HepG2 (cell line): ENCODE data around the gene PPP2R5C. TPM values are rescaled to one million over a fixed set of nuclear protein-coding genes. Genes with fewer than 3 reads are reported as not detected.

Experiments used
- ATAC-seq: fragments of 200-7000 bp; cut with Tn5 transposase; 3 replicates; pipeline ENCODE4 v1.9.1; 2020; ENCODE audit warnings: mild to moderate bottlenecking, moderate library complexity
- BruUV-seq: library from RNA; stranded (reverse); fragments of 400-500 nt; replicated peaks from 2 replicates; lab custom pipeline; 2021; lab: Mats Ljungman, UMichigan
- CTCF ChIA-PET: fragments of 300-600 bp; formaldehyde crosslinking; extraction: SDS; loops from one replicate; lab custom pipeline; 2021; ENCODE audit warnings: low total read pairs, inconsistent platforms, low intra/inter-chr PET ratio; lab: Yijun Ruan, JAX
- POLR2A ChIA-PET: fragments of 350-600 bp; sonication (Branson Sonifier 250); formaldehyde crosslinking; loops from one replicate; lab custom pipeline; 2020; ENCODE audit warnings: antibody characterized with exemption, inconsistent platforms; lab: Yijun Ruan, JAX
- DNase-seq: peaks from one replicate; pipeline ENCODE4 v3.0.0-alpha.2; 2015; ENCODE audit warnings: low spot score
- FAIRE-seq: peaks from 3 replicates; lab custom pipeline; 2011; peaks lifted over from hg19 to GRCh38; lab: Jason Lieb, UNC
- H2AFZ ChIP-seq: one replicate; pipeline ENCODE4 v1.6.1; 2011; ENCODE audit warnings: low read length, inconsistent platforms
- H3K27ac ChIP-seq: fragments of 300-600 bp; 3 replicates; pipeline ENCODE4 v1.8.0; 2011; ENCODE audit warnings: mixed run types, mild to moderate bottlenecking, mixed read lengths, low read length, inconsistent platforms; ENCODE audit not compliant: insufficient read depth; ENCODE audit errors: extremely low read length
- H3K27me3 ChIP-seq, 2 experiments: fragments of 200-600 bp in 1 of 2; 2 replicates in 1 of 2; 3 replicates in 1 of 2; pipeline versions ENCODE4 v1.6.0 to v1.8.0; 2011; ENCODE audit warnings: low read length in 2 of 2, mild to moderate bottlenecking in 2 of 2, moderate library complexity in 2 of 2, inconsistent platforms in 1 of 2; ENCODE audit not compliant: insufficient read depth in 2 of 2, control insufficient read depth in 1 of 2
- H3K36me3 ChIP-seq, 2 experiments: fragments of 200-600 bp in 1 of 2; replicated peaks in 1 of 2; 2 replicates in 1 of 2; 3 replicates in 1 of 2; pipeline versions ENCODE4 v1.5.1 to v1.8.0; 2011; ENCODE audit warnings: low read length in 2 of 2, inconsistent platforms in 1 of 2; ENCODE audit not compliant: insufficient read depth in 2 of 2, control insufficient read depth in 1 of 2
- H3K4me1 ChIP-seq: 2 replicates; pipeline ENCODE4 v1.5.1; 2012; ENCODE audit warnings: low read length, inconsistent platforms; ENCODE audit not compliant: insufficient read depth
- H3K4me2 ChIP-seq: 2 replicates; pipeline ENCODE4 v1.6.0; 2011; ENCODE audit warnings: low read depth, low read length, inconsistent platforms
- H3K4me3 ChIP-seq, 3 experiments: fragments of 200-600 bp in 1 of 3; sonication (generic), shearing (Covaris generic) in 1 of 3; replicated peaks in 1 of 3; 2 replicates each; pipeline ENCODE4 v1.5.1; 2011 to 2016; ENCODE audit warnings: low read length in 3 of 3, inconsistent platforms in 2 of 3, low read depth in 2 of 3, mild to moderate bottlenecking in 2 of 3, control low read depth in 1 of 3, mixed read lengths in 1 of 3; ENCODE audit not compliant: insufficient read depth in 1 of 3
- H3K79me2 ChIP-seq: one replicate; pipeline ENCODE4 v1.6.1; 2011; ENCODE audit warnings: low read length, inconsistent platforms; ENCODE audit not compliant: insufficient read depth
- H3K9ac ChIP-seq: 2 replicates; pipeline ENCODE4 v1.6.0; 2011; ENCODE audit warnings: mild to moderate bottlenecking, low read depth, low read length, inconsistent platforms; ENCODE audit not compliant: insufficient read depth
- H3K9me3 ChIP-seq: 2 replicates; pipeline ENCODE4 v1.5.1; 2012; ENCODE audit warnings: mild to moderate bottlenecking, low read length
- H4K20me1 ChIP-seq: 2 replicates; pipeline ENCODE4 v1.6.0; 2011; ENCODE audit warnings: inconsistent platforms, mild to moderate bottlenecking, low read length, moderate library complexity; ENCODE audit not compliant: insufficient read depth
- AHDC1 ChIP-seq: sonication (generic); formaldehyde crosslinking; IDR thresholded peaks from 2 replicates; pipeline ENCODE4 v1.5.1; 2020; ENCODE audit warnings: mild to moderate bottlenecking, missing genetic modification reagents, borderline replicate concordance
- ATRX ChIP-seq: sonication (generic); formaldehyde crosslinking; IDR thresholded peaks from 2 replicates; pipeline ENCODE4 v1.4.0; 2020; ENCODE audit warnings: missing genetic modification reagents, borderline replicate concordance
- JDP2 ChIP-seq: sonication (generic); formaldehyde crosslinking; IDR thresholded peaks from 2 replicates; pipeline ENCODE4 v1.8.1; 2022; ENCODE audit warnings: missing genetic modification reagents, borderline replicate concordance
- PHF20 ChIP-seq: sonication (generic); formaldehyde crosslinking; IDR thresholded peaks from 2 replicates; pipeline ENCODE4 v1.5.0; 2020; ENCODE audit warnings: mild to moderate bottlenecking, missing genetic modification reagents
- YY1 ChIP-seq: IDR thresholded peaks from 2 replicates; pipeline ENCODE4 v1.6.1; 2011; ENCODE audit warnings: low read length, low read depth, moderate library complexity, mild to moderate bottlenecking; ENCODE audit not compliant: insufficient read depth, insufficient replicate concordance
- ZBTB39 ChIP-seq: sonication (generic); formaldehyde crosslinking; IDR thresholded peaks from 2 replicates; pipeline ENCODE4 v1.5.0; 2020; ENCODE audit warnings: missing genetic modification reagents
- ZNF703 ChIP-seq: sonication (generic); formaldehyde crosslinking; IDR thresholded peaks from 2 replicates; pipeline ENCODE4 v1.5.1; 2020; ENCODE audit warnings: missing genetic modification reagents, mild to moderate bottlenecking, moderate library complexity, borderline replicate concordance
- ZSCAN20 ChIP-seq: sonication (generic); formaldehyde crosslinking; IDR thresholded peaks from 2 replicates; pipeline ENCODE4 v1.4.0; 2020; ENCODE audit warnings: missing genetic modification reagents, mild to moderate bottlenecking, borderline replicate concordance
- WGBS: methylation state at CpG from one replicate; pipeline ENCODE4 v1.1.6; 2017; ENCODE audit warnings: low lambda C conversion rate; 5-methylcytosine and 5-hydroxymethylcytosine counted together
- in situ Hi-C: cut with HindIII; loops from 2 replicates; pipeline ENCODE4 v1.10.0; 2017; ENCODE audit warnings: low pct_unique_long_range_greater_than_20kb; ENCODE audit not compliant: extremely low pct_ligation_motif_present
- intact Hi-C: fragments of 100-400 bp; cut with micrococcal nuclease; formaldehyde crosslinking; loops from one replicate; pipeline ENCODE4 v1.10.0; 2022; ENCODE audit not compliant: unreplicated experiment
- polyA plus RNA-seq, 8 experiments: library from polyadenylated mRNA; depleted of rRNA in 3 of 8; stranded (reverse) in 7 of 8; unstranded in 1 of 8; fragments of >200 nt; fragmentation: Illumina TruSeq in 4 of 8; extraction: Trizol in 4 of 8; gene quantifications; 2 replicates each; pipeline versions ENCODE4 v1.2.1 to v1.2.3, GENCODE V29; 2011 to 2016; ENCODE audit warnings: low read depth in 4 of 8, missing spikeins in 1 of 8, mixed read lengths in 1 of 8; ENCODE audit not compliant: insufficient read depth in 1 of 8
- total RNA-seq, 5 experiments: library from RNA; depleted of rRNA; stranded (reverse); fragments of >200 nt; fragmentation: Illumina TruSeq; extraction: Trizol; gene quantifications; 2 replicates each; pipeline ENCODE4 v1.2.3, GENCODE V29; 2016; ENCODE audit warnings: low read depth in 1 of 5

Gene PPP2R5C
- total and polyA plus RNA-seq, 2 of the 13 experiments (the other 11 are each of a cell fraction or from before 2014, with no cell fraction given), result 74.3 to 78.5 TPM

GRCh38 chr14:101767618-101768362 is 6.3 kb downstream of the PPP2R5C start:
- H3K4me2 ChIP-seq, result no peak overlapping the region
- no peak overlapping the region for H3K9ac ChIP-seq
- peaks cover 1 to 10% of the 10 kb centered on the region in 2 experiments; a peak in 2 of 5 replicates for H3K36me3 ChIP-seq
- ATAC-seq (no peak), FAIRE-seq (no peak), DNase-seq (no peak)
- H3K79me2 ChIP-seq, result peaks cover 3% of the 10 kb centered on the region
- no peak overlapping the region for H2AFZ ChIP-seq
- ChIA-PET CTCF (no interaction called here), POLR2A (no interaction called here)
- H3K27ac ChIP-seq, result no peak overlapping the region
- BruUV-seq, result no TSS peak
- intact Hi-C loops (no loop called here), in situ Hi-C loops (no loop called here)
- 0 out of 2 replicates have a peak, but pooled peaks cover 8% of the 10 kb centered on the region for H4K20me1 ChIP-seq
- WGBS, result 94% methylated on average over 6 of the region's 7 CpGs
- H3K4me1 ChIP-seq, result peaks cover 20% of the 10 kb centered on the region
- TF ChIP-seq AHDC1 (CRISPR knock-in tag) (no peak), ZBTB39 (CRISPR knock-in tag) (no peak), ZSCAN20 (no peak), JDP2 (CRISPR knock-in tag) (no peak), ATRX (CRISPR knock-in tag) (no peak), YY1 (no peak), PHF20 (CRISPR knock-in tag) (no peak), ZNF703 (CRISPR knock-in tag) (no peak)
- no peaks in the 10 kb centered on the region for H3K27me3 ChIP-seq
- no peak overlapping the region for H3K4me3 ChIP-seq
- no peaks in the 10 kb centered on the region for H3K9me3 ChIP-seq
